ENCODE results near the gene RAC3.

GRCh38 chr17:82065193-82065637, 33.7 kb downstream of the RAC3 start:
- no peak for TF ChIP-seq EZH2 (IDR thresholded peaks at IDR 0.05; ENCODE audit: borderline replicate concordance, low read depth, low read length, poor library complexity, severe bottlenecking)
- no peak for TF ChIP-seq CTCF (conservative IDR thresholded peaks at IDR 0.05; ENCODE audit: low read depth, low read length)
